ENCODE results near the gene LRP2BP. TPM values are rescaled to one million over a fixed set of nuclear protein-coding genes. Genes with fewer than 3 reads are reported as not detected.

Gene LRP2BP
- total RNA-seq, 1 experiment from 2014 or later, result 0.33 TPM

GRCh38 chr4:185404031-185404430, 8.3 kb upstream of the LRP2BP start:
- Histone ChIP-seq H3K27me3 (ENCODE audit: control insufficient read depth, insufficient read depth, low read length) (no peaks in the 10 kb centered on the region), H3K9me3 (ENCODE audit: control insufficient read depth, insufficient read depth, low read depth, low read length) (no peaks in the 10 kb centered on the region), H3K36me3 (ENCODE audit: control insufficient read depth, insufficient read depth, low read length) (no peaks in the 10 kb centered on the region; the same call in 1 of the 2 replicates), H3K4me3 (ENCODE audit: low read depth in 2 of 2, low read length in 2 of 2) (no peak overlapping the region), H3K27ac (ENCODE audit: low read length) (no peak overlapping the region), H3K4me1 (ENCODE audit: control insufficient read depth, insufficient read depth, low read length) (no peaks in the 10 kb centered on the region)
- ATAC-seq (no peak), DNase-seq (ENCODE audit: low read depth, low spot score) (no peak)
- ChIA-PET POLR2A (no interaction called here), CTCF (no interaction called here)
- intact Hi-C loops (cut with micrococcal nuclease; ENCODE audit: unreplicated experiment) (no loop called here), in situ Hi-C loops (cut with HindIII; ENCODE audit: low pct_unique_long_range_greater_than_20kb, low sequenced_read_pairs) (no loop called here)
- TF ChIP-seq CTCF (IDR thresholded peaks at IDR 0.05), result no peak
- TF ChIP-seq SIN3A (IDR thresholded peaks at IDR 0.05; ENCODE audit: borderline replicate concordance, insufficient read depth, low read depth, low read length), result no peak
- TF ChIP-seq REST (IDR thresholded peaks at IDR 0.05; ENCODE audit: insufficient read depth in 1 of 2, low read depth in 2 of 2, low read length in 1 of 2), result no peak
- no peak for TF ChIP-seq POLR2AphosphoS5 (IDR thresholded peaks at IDR 0.05; ENCODE audit: low read depth, low read length)
- no peak for TF ChIP-seq TCF7L2 (IDR thresholded peaks at IDR 0.05; ENCODE audit: low read depth, low read length)
- BruUV-seq (replicated peaks), result no TSS peak

GRCh38 chr4:185399466-185399865, 3.7 kb upstream of the LRP2BP start:
- no peak for ATAC-seq
- ChIA-PET CTCF (no interaction called here), POLR2A (no interaction called here)
- DNase-seq (ENCODE audit: low read depth, low spot score), result no peak
- no peak overlapping the region for H3K27ac ChIP-seq (ENCODE audit: low read length)
- H3K27me3 ChIP-seq (ENCODE audit: control insufficient read depth, insufficient read depth, low read length), result no peaks in the 10 kb centered on the region
- no peak overlapping the region for H3K4me3 ChIP-seq (ENCODE audit: low read depth in 2 of 2, low read length in 2 of 2)
- intact Hi-C loops (cut with micrococcal nuclease; ENCODE audit: unreplicated experiment), result no loop called here
- no peaks in the 10 kb centered on the region for H3K4me1 ChIP-seq (ENCODE audit: control insufficient read depth, insufficient read depth, low read length)
- in situ Hi-C loops (cut with HindIII; ENCODE audit: low pct_unique_long_range_greater_than_20kb, low sequenced_read_pairs), result no loop called here
- no peak for TF ChIP-seq REST (IDR thresholded peaks at IDR 0.05; ENCODE audit: insufficient read depth in 1 of 2, low read depth in 2 of 2, low read length in 1 of 2)
- no peak for TF ChIP-seq POLR2AphosphoS5 (IDR thresholded peaks at IDR 0.05; ENCODE audit: low read depth, low read length)
- no peak for TF ChIP-seq CTCF (IDR thresholded peaks at IDR 0.05)
- TF ChIP-seq TCF7L2 (IDR thresholded peaks at IDR 0.05; ENCODE audit: low read depth, low read length), result no peak
- no peak for TF ChIP-seq SIN3A (IDR thresholded peaks at IDR 0.05; ENCODE audit: borderline replicate concordance, insufficient read depth, low read depth, low read length)
- BruUV-seq (replicated peaks), result no TSS peak
- no peaks in the 10 kb centered on the region for H3K9me3 ChIP-seq (ENCODE audit: control insufficient read depth, insufficient read depth, low read depth, low read length)
- no peaks in the 10 kb centered on the region; the same call in 1 of the 2 replicates for H3K36me3 ChIP-seq (ENCODE audit: control insufficient read depth, insufficient read depth, low read length)

All from Panc1 (cell line).